Measurements from ENCODE around the gene SORCS2.

The SORCS2 gene

GRCh38 chr4:7535619-7536018 is 343.3 kb downstream of the SORCS2 start:
- no peak for DNase-seq
- no peak for TF ChIP-seq CTCF (IDR thresholded peaks at IDR 0.05; ENCODE audit: low read depth, low read length, missing control alignments)
- in situ Hi-C loops (cut with HindIII; ENCODE audit: low pct_ligation_motif_present, low sequenced_read_pairs): no loop called here
- Histone ChIP-seq H3K27me3 (replicated peaks) (no peaks in the 10 kb centered on the region), H3K27ac (no peak overlapping the region), H3K4me3 (ENCODE audit: low read depth, low read length) (no peak overlapping the region), H3K36me3 (replicated peaks) (no peaks in the 10 kb centered on the region)

GRCh38 chr4:7536876-7537275 is 344.5 kb downstream of the SORCS2 start:
- in situ Hi-C loops (cut with HindIII; ENCODE audit: low pct_ligation_motif_present, low sequenced_read_pairs): no loop called here
- no peaks in the 10 kb centered on the region for H3K36me3 ChIP-seq (replicated peaks)
- no peak overlapping the region for H3K27ac ChIP-seq
- no peak overlapping the region for H3K4me3 ChIP-seq (ENCODE audit: low read depth, low read length)
- H3K27me3 ChIP-seq (replicated peaks): no peaks in the 10 kb centered on the region
- no peak for TF ChIP-seq CTCF (IDR thresholded peaks at IDR 0.05; ENCODE audit: low read depth, low read length, missing control alignments)
- DNase-seq: no peak

- H3K4me3 ChIP-seq (ENCODE audit: low read depth, low read length): no peak overlapping the region
- TF ChIP-seq CTCF (IDR thresholded peaks at IDR 0.05; ENCODE audit: low read depth, low read length, missing control alignments): no peak
- no peak for DNase-seq
- no peak overlapping the region for H3K27ac ChIP-seq
- in situ Hi-C loops (cut with HindIII; ENCODE audit: low pct_ligation_motif_present, low sequenced_read_pairs): no loop called here
- no peaks in the 10 kb centered on the region for H3K36me3 ChIP-seq (replicated peaks)
- no peaks in the 10 kb centered on the region for H3K27me3 ChIP-seq (replicated peaks)
Measured at GRCh38 chr4:7537853-7538400, 345.6 kb downstream of the SORCS2 start.

- Histone ChIP-seq H3K36me3 (replicated peaks) (no peaks in the 10 kb centered on the region), H3K4me3 (ENCODE audit: low read depth, low read length) (no peak overlapping the region), H3K27me3 (replicated peaks) (no peaks in the 10 kb centered on the region), H3K27ac (no peak overlapping the region)
- in situ Hi-C loops (cut with HindIII; ENCODE audit: low pct_ligation_motif_present, low sequenced_read_pairs): no loop called here
- no peak for DNase-seq
- no peak for TF ChIP-seq CTCF (IDR thresholded peaks at IDR 0.05; ENCODE audit: low read depth, low read length, missing control alignments)
Measured at GRCh38 chr4:7538518-7538917, 346.2 kb downstream of the SORCS2 start.

GRCh38 chr4:7539186-7539585 is 346.8 kb downstream of the SORCS2 start:
- Histone ChIP-seq H3K4me3 (ENCODE audit: low read depth, low read length) (no peak overlapping the region), H3K36me3 (replicated peaks) (no peaks in the 10 kb centered on the region), H3K27ac (no peak overlapping the region), H3K27me3 (replicated peaks) (no peaks in the 10 kb centered on the region)
- in situ Hi-C loops (cut with HindIII; ENCODE audit: low pct_ligation_motif_present, low sequenced_read_pairs): no loop called here
- no peak for TF ChIP-seq CTCF (IDR thresholded peaks at IDR 0.05; ENCODE audit: low read depth, low read length, missing control alignments)
- no peak for DNase-seq

GRCh38 chr4:7539659-7540058 is 347.3 kb downstream of the SORCS2 start:
- in situ Hi-C loops (cut with HindIII; ENCODE audit: low pct_ligation_motif_present, low sequenced_read_pairs): no loop called here
- H3K36me3 ChIP-seq (replicated peaks): no peaks in the 10 kb centered on the region
- H3K27me3 ChIP-seq (replicated peaks): no peaks in the 10 kb centered on the region
- peak; percentile 0 for DNase-seq
- TF ChIP-seq CTCF (IDR thresholded peaks at IDR 0.05; ENCODE audit: low read depth, low read length, missing control alignments): no peak
- H3K27ac ChIP-seq: no peak overlapping the region
- H3K4me3 ChIP-seq (ENCODE audit: low read depth, low read length): no peak overlapping the region

Data from brain microvascular endothelial cell (primary cell).